Ramos (cell line): Measurements from ENCODE around the gene KRT78.
"Not testable (repeated sequence)": the region's sequence is repeated elsewhere in the genome, so short reads cannot be mapped to it uniquely, and the experiment has no call there.

ENCODE experiments used
- in situ Hi-C: fragments of 300-500 bp; cut with MboI; formaldehyde crosslinking; loops from one replicate; pipeline ENCODE4 v1.14.3; 2022; ENCODE audit warnings: low sequenced_read_pairs; ENCODE audit not compliant: unreplicated experiment

Gene KRT78

DNA sequence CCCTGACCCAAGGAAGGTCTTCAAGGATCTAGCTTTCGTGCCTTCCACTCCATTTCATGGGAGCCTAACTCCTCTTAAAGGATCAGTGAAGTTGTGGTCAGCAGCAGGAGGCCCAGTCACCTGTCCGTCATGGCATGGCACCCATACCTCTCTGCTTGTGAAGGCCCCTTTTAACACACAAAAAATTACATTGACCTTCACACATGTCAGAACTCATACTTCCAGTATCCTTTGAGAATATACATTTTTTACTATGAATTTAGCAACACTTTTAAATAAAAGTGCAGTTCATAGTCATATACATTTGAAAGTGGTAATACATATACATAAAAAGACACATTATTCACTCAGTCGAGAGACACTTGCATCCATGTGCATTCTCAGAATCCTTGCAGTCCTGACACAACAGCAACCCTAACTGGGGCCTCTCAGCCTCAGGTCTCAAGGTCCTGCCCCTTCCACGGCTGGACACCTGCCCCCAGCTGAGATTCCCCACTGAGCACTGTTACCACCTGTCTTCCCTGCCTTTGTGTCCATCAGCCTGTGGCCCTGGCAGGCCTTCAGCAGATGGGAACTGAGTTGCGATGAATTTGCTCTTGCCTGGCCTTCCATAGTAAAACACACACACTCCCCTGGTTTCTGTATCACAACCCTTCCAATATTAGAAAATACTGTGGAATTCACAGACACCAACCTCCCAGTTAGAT lies 49.1 kb downstream of the KRT78 start:
- in situ Hi-C loops = no loop called here

DNA sequence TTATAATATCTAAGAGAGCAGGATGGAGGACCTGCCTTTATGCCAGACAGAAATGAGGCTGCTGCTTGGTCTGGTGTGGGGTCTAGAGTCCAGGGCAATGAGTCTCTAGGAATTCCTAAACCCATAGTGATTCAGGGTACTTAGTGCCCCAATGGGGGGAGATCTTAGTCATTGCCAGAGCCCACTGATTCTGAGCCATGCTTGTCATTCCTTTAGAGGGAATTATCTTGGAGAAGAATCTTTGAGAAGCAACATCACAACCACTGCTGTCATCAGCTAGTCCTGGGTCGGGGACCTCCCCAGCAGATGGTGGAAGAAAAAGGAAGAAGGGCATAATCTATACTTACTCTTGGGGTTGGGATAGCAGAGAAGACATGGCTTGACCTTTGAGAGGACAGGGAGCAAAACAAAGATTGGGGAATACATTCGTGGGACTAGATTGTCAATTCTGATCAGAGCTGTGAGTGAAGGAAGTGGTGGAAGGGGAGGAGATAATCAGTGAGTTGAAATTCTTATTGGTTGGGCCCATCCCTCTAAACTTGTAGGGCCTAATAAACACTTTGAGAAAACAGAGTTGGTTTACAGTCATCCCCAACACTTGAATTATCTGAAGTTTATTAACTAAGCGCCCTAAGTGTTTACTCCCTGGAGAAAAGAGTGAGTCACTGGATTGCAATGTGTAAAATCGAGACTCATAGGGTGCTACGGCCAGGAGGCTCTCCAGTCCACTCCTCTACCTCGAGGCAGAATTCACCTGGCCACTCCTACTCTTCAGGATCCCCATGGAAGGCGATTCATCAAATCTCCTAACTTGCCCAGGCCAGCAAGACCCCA lies 49.9 kb downstream of the KRT78 start:
- in situ Hi-C loops = no loop called here

DNA sequence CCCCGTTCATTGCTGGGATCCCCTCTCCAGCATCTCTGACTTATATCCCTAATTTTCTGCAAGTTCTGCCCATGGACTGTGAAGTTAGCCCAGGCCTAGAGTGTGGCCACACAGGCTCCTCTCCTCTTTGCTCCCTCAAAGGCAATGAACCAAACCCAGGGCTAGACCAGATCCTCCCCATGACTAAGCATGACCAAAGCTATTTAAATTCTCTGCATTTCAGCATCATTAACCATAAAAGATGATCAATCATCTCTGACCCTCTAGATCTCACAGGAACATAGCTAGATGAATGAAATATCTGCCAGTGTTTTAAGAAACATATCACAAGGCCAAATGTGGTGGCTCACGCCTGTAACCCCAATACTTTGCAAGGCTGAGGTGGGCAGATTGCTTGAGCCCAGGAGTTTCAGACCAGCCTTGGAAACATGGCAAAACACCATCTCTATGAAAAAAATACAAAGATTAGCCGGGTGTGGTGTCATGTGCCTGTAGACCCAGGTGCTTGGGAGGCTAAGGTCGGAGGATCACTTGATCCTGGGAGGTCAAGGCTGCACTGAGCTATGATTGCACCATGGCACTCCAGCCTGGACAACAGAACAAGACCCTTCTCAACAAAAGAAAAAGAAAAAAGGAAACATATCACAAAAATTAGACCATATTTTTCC lies 50.7 kb downstream of the KRT78 start:
- in situ Hi-C loops = no loop called here

DNA sequence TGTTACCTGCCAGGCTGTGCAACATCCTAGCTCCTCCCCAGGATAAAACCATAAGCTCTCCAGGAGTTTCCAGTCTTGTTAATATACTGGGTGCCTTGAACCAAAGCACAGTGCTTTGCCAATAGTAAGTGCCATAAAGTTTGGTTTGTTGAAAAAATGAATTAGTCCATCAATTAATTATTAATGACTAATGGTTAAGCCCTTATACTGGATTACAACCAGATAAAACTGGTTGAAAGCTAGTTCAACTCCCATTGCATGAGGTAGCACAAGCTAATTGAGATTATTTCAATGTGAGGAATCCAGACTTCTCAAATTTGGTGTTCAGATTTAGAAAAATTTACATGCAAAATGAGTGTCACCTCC lies 51.3 kb downstream of the KRT78 start:
- in situ Hi-C loops = no loop called here

DNA sequence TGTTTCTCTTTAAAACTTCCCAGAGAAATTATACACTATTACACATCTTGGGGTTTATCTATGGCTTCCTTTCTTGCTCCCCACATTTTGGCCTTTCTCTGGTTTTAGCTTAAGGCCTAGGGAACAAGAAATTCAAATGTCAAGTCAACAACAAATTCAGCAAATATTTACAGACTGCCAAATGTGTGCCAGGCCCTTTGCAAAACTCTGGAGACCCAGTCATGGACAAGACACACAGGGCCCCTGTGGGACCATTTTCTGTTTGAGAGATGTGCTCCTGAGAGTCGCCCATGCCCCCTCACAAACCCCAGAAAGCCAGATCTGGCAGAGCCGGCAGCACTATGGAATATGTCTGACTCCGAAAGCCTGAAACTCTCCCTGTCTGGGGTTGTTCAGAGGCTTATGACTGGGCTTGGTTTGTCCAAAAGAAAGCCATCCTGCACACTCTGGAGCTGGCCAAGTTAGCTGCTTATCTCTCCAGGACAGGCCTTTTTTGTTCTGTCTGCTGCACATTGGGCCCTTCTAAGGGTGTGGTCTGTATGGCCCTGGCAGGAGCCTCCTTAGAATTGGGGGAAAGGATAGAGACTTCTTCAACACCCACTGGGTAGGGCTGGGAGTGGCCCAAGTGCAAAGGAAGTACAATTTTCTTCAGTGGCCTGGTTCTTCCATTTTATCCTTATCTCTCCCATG lies 51.8 kb downstream of the KRT78 start:
- in situ Hi-C loops = no loop called here

DNA sequence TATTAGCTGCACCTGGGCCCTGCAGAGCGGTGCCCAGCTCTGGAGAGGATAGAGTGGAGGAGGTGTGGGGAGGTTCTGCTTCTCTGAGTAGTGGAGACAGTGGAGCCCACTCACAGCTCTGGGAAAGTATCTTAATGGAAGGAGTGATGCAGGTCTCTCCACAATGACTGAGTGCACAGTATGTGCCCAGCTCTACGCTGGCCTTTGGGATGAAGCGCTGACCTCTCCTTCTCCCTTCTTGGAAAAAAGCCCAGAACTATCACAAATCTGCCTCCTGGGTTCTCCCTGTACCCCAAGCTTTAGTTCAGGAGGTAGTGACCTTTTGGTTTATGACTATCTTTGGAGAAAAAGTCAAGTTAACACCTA lies 52.4 kb downstream of the KRT78 start:
- in situ Hi-C loops = no loop called here

DNA sequence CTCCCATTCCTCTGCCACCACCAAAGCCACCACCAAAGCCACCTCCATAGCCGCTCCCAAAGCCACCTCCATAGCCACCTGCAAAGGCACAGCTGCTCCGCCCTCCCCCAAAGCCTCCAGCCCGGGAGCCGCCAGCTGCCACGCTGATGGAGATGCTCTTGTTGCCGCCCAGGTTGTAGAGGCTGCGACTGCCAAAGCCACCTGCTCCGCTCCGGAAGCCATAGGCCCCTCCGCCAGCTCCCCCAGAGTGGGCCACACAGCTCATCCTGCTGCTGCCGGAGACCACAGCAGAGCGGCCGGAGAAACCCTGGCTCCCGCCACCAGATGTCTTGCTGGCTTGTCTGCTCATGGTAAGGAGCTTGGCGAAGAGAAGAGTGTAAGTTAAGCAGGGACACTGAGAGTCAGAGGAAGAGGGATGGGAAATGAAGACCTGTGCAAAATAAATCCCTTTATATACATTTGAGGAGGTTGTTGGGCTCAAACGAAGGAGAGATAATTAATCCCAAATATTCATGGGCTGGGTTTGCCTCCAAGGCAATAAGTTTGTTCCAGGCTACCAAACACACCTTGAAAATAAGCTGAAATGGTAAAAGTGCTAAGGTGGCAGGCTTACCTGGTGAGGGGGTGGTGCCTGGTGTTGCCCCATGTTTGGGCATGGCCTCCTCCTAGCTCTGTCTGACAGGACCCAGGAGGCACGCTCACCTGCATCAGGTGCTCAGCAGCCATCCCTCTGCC lies 52.9 kb downstream of the KRT78 start, which contains the start of gene KRT3:
TSS of gene KRT3 (minus strand) at position 424 of the 735 bp plus-strand sequence. CDS start at position 349, 75 bp downstream.
- in situ Hi-C loops = no loop called here

DNA sequence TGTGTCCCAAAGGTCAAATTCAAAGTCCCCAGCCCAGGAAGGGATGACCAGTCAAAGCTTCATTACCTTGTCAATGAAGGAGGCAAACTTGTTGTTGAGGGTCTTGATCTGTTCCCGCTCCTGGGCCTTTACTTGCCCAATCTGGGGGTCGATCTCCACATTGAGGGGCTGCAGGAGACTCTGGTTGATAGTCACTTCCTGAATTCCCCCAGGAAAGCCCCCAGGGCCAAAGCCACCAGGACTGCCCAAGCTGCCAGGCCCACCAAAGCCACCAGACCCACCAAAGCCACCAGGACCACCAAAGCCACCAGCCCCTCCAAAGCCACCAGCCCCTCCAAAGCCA lies 53.5 kb downstream of the KRT78 start:
- in situ Hi-C loops = not testable (repeated sequence)

DNA sequence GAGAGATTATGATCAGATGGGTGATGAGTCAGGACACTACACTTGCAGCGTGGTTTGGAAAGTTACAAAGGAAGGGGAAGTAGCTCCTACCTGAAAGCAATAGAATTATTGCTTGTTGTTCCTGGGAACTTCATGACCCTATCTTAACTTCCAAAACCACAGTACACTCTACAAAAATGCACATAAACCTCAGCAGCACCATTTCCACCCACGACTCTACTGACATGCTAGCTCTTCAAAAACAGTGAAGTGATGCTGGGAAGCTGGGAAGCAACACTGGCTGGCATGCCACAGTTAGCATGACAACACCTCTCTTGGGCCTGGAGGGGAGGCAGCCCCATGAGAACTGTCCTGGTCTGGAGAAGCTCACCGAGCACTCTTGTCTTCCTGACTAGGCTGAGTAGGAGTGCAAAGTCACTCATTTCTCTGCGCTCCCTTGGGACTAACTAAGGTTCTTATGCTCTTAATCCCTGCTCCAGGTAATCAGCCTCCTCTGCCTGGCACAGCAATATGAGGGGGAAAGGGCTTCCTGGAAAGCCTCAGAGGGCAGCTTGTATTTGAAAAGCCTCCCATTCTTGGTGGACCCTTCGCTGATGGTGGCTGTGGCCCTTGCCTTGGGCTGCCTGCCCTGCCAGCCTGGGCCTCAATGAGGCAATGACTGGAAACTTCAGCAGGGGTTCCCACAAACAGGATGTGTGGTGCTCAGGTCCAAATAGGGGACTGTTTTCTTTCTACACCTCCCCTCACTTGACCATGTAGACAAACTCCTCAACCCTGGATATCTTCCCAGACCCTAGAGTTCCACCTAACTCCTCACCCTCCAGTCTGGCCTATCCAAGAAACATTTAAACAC lies 54.1 kb downstream of the KRT78 start:
- in situ Hi-C loops = no loop called here

DNA sequence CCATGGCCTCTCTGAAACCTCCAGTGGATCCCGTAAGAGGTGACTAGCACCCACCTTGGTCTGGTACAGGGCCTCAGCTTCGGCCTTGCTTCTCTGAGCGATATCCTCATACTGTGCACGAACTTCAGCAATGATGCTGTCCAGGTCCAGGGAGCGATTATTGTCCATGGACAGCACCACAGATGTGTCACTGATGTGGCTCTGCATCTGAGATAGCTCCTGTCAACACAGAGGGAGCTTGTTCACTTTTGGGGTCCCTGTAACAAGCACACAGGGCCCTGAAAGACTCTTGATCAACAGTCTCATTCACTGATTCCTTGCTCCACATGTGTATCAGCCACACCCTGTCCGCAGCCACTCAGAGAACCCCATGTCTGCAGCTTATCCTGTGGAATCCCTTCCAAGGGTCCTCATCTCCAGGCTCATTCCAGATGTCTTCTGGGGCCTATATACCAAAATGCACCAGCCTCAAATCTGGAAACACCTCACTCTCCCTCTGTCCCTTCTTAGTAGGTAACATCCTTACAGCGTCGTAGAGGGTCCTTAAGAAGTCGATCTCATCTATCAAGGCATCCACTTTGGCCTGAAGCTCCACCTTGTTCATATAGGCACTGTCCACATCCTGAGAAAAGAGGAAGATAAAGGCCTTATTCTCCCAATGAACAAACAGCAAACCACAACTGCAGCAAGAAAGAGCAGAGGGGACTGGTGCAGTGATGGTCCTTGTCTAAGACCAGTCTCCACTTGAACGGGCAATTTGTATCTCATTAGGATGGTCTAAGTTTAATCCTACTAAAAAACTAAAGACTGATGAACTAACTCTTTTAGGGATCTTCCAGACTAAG lies 56.4 kb downstream of the KRT78 start:
- in situ Hi-C loops = no loop called here

DNA sequence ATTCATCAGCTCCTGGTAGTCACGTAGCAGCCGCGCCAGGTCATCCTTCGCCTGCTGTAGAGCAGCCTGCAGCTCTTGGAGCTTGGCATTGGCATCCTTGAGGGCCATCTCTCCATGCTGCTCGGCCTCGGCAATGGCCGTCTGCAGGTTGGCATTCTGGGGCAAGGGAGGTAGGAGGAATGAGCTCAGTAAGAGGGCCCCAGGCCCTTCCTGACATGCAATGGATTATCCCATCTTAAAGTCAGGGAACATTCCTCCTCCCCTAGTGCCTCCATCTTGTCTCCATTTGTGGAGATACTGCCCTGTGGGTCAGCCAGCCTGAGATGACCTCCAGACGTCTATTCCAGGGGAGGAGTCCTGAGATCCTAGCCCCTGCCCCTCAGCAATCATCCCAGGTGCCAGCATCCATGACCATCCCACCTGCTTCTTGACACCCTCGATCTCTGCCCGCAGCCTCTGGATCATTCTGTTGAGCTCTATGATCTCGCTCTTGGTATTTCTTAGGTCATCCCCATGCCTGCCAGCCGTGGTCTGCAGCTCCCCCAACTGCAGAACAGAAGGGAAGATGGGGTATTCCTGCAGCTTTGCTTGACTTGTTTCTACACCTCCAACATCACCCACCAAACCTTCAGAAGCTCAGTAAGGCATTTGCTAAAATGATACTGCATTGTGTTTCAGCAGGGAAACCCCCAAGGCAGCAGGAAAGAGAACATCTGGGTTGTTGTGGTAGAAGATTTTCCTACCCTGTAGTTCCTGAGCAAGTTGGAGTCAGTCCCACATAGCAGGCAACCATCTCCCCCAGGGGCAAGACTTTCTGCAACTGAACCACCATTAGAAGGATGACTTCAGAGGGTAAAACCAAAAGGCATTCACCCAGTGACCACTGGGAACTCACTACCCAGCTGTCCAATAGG lies 57.3 kb downstream of the KRT78 start:
- in situ Hi-C loops = no loop called here

DNA sequence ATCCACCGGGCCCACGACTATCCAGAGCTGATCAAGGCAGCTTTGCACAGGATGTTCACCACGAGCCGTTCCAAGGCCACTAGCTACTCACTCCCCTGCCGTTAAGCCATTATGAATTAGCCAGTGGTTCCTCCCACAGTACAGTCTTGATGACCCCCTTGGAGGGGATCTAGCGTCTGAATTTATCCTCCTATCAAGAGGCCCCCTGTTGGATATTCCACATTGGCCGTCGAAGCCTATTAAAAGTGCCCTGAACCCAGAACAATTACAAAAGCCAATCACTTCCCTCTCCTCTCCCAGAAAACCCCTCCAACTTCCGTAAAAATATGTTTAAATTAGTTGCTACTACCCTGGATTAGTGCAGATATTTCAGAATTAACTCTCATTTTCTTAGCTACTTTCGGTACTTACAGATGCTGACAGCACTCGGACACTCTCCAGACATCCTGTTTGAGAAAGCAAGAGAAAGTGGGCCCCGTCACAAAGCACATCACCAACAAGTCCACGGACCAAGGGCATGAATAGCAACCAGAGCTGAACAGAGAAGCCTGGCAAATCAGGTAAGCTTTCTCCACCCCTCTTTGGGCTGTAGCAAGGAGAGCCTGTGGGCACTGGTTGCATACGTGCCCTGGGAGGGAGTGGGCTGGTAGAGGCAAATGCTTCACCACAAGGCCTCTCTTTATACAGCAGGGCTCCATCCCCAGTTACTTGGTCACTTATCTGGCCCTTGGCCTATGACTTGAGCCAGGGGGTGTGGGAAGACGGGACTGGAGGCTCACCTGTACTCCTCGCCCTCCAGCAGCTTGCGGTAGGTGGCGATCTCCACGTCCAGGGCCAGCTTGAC lies 58.1 kb downstream of the KRT78 start:
- in situ Hi-C loops = no loop called here

DNA sequence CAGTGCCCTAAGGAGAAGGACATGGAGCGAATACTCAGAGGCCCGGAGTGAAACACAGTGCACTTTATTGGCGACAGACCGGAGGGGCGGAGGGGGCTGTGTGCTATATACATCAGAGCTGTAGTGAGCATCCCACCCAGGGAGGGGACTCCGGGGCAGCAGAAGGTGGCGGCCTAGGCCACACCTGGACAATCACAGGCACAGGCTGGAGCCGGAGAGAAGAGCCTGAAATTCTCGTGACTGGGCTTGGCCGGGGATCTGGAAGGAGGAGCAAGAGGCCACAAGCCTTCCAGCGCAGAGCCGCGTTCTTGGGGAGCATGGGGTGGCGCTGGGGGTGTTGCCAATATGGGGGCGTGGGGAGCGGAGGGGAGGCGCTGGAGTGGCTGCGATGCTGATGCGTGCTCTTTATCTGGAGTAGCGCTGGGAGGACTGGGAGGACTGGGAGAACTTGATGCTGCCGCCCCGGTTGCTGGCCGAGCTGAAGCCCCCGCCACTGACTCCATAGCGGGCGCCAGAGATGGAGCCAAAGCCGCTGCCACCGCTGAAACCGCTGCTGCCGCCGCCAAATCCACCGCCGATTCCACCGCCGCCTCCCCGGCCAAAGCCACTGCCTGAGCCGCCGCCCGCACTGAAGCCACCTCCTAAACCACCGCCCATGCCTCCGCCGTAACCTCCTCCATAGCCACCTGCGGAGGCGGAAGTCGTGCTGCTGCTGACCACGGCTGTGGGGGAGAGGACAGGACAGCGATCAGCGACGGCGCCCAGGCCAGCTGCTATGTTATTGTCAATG lies 59.0 kb downstream of the KRT78 start:
- in situ Hi-C loops = no loop called here

DNA sequence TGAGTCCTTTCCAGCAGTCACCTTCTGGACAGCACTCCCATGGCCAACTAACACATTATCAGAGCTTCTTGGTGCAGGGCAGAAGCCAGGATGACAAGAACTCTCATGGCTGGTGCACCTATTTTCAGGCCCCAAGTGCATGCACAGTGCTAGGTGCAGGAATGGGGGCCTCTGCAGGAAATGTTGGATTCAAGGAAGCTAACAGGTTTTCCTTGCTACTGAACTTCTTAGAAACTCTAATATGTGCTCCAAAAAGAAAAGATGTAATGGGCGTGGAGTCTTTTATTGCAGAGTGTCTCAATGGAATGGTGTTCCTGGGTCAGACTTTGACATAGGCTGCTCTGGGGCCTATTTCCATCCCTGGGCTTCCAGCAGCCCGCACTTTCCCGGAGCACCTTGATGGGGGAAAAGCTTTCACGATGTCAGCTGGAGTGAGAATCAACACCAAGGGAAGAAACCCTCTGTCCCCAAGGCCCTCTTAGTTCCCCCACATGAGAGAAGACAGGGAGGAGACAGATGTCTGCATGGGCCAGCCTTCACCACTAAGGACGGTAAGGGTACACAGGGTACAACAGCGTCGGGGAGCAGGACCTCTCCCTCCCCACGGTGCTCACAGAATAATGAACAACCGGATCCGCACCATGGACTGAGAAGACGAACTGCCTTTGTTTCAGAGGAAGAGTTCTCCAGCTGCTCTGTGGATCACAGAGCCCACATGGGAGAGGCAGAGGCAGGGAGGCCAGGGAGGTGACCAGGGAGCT lies 59.7 kb downstream of the KRT78 start:
- in situ Hi-C loops = no loop called here
